Loucy (cell line): ENCODE data around the gene MYH10.

Experiments
- H2AFZ ChIP-seq: fragments of 200-600 bp; sonication (generic); 2 replicates; pipeline ENCODE4 v1.6.0; 2016; ENCODE audit warnings: antibody characterized with exemption, mild to moderate bottlenecking, low read length, moderate library complexity
- H3F3A ChIP-seq: fragments of 200-600 bp; 2 replicates; pipeline ENCODE4 v1.6.0; 2016; ENCODE audit warnings: antibody characterized with exemption, low read depth, mild to moderate bottlenecking
- H3K27me3 ChIP-seq: fragments of 200-600 bp; sonication (generic); 2 replicates; pipeline ENCODE4 v1.6.1; 2014; ENCODE audit warnings: low read length, mild to moderate bottlenecking; ENCODE audit not compliant: insufficient read depth, poor library complexity, severe bottlenecking
- H3K36me3 ChIP-seq: fragments of 200-600 bp; sonication (generic); 2 replicates; pipeline ENCODE4 v1.6.1; 2016; ENCODE audit warnings: low read length; ENCODE audit not compliant: insufficient read depth
- H3K4me1 ChIP-seq: fragments of 200-600 bp; sonication (generic); 2 replicates; pipeline ENCODE4 v1.5.1; 2014; ENCODE audit warnings: low read length, mild to moderate bottlenecking; ENCODE audit not compliant: insufficient read depth, poor library complexity, severe bottlenecking
- H3K4me2 ChIP-seq: fragments of 200-600 bp; sonication (generic); 2 replicates; pipeline ENCODE4 v1.6.0; 2014; ENCODE audit warnings: antibody characterized with exemption, low read length, low read depth, mild to moderate bottlenecking; ENCODE audit not compliant: poor library complexity, severe bottlenecking
- H3K4me3 ChIP-seq: fragments of 200-600 bp; sonication (generic); 2 replicates; pipeline ENCODE4 v1.5.1; 2014; ENCODE audit warnings: low read length, mild to moderate bottlenecking, mixed read lengths; ENCODE audit not compliant: poor library complexity, severe bottlenecking
- H3K79me2 ChIP-seq: fragments of 200-600 bp; sonication (generic); 2 replicates; pipeline ENCODE4 v1.6.1; 2014; ENCODE audit warnings: low read length; ENCODE audit not compliant: insufficient read depth
- H3K9ac ChIP-seq: fragments of 200-600 bp; sonication (generic); 2 replicates; pipeline ENCODE4 v1.6.0; 2014; ENCODE audit warnings: mild to moderate bottlenecking, low read depth, low read length, moderate library complexity; ENCODE audit not compliant: poor library complexity, severe bottlenecking
- H3K9me2 ChIP-seq: fragments of 200-600 bp; sonication (generic); replicated peaks from 2 replicates; pipeline ENCODE4 v1.6.1; 2016; ENCODE audit warnings: low read depth, low read length, mixed read lengths
- H3K9me3 ChIP-seq: fragments of 200-600 bp; sonication (generic); 2 replicates; pipeline ENCODE4 v1.6.1; 2014; ENCODE audit warnings: mild to moderate bottlenecking, antibody characterized with exemption, low read length, low read depth; ENCODE audit not compliant: insufficient read depth
- H4K20me1 ChIP-seq: fragments of 200-600 bp; sonication (generic); 2 replicates; pipeline ENCODE4 v1.6.0; 2014; ENCODE audit warnings: antibody characterized with exemption, low read length, mild to moderate bottlenecking; ENCODE audit not compliant: insufficient read depth, poor library complexity, severe bottlenecking
- EZH2phosphoT487 ChIP-seq: fragments of 200-600 bp; IDR thresholded peaks from 2 replicates; pipeline ENCODE4 v1.6.1; 2018; ENCODE audit warnings: antibody characterized with exemption, mild to moderate bottlenecking, moderate library complexity, borderline replicate concordance
- TF ChIP-seq, protein P1 (sequence below): fragments of 200-600 bp; sonication (generic); conservative IDR thresholded peaks from 2 replicates; pipeline ENCODE4 v1.5.1; 2014; ENCODE audit warnings: mild to moderate bottlenecking, antibody characterized with exemption, low read length

MYH10 gene

DNA sequence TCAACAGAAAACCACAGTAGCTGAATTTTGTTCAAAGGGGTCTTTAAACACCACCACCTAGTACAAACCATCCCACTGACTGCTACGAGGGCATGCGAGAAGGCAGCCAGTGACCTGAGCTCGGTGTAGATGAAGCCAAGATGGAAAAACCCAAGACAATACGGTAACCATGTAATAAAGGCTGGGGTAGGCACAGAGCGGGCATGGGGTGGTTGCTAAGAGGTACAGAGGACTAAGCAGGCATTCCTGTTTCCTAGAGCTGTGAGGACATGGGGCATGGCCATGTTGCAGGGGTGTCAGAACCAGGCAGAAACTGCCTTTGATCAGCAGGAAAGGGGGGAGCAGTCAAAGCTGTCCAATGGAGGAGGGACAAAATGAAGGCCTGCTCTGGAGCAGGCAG lies 142.8 kb downstream of the MYH10 start:
- peaks cover 92% of the 10 kb centered on the region for H3K36me3 ChIP-seq

DNA sequence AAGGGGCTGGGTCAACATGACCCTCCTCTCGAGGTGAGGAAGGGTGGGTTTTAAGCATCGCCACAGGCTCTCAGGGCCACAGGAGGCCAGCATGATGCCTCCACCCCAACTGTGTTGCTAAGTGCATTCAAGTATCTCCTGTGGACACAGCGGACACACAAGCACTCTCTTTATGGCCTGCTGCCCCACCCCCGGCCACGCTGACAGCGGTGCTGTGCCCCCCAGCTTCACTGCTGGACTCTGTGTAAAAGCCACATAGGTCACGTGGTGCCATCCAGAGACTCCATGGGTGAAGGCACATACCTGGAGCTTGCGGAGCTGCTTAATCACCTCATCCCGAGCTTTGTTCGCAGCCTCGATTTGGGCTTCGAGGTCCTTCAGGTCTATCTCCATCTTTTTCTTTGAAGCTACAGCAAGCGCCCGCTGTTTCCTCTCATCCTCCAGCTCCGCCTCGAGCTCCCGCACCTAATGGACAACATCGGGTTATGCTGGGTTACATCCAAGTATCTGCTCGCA lies 143.3 kb downstream of the MYH10 start:
- Histone ChIP-seq H3F3A (no peaks in the 10 kb centered on the region), H3K79me2 (no peaks in the 10 kb centered on the region), H3K9me3 (no peaks in the 10 kb centered on the region)

More for the DNA sequence above, 142.8 kb downstream of the MYH10 start:
- Histone ChIP-seq H4K20me1 (no peaks in the 10 kb centered on the region), H3K4me3 (no peak overlapping the region), H3K79me2 (no peaks in the 10 kb centered on the region), H3K9me2 (no peaks in the 10 kb centered on the region), H3K9ac (no peak overlapping the region), H3K4me1 (no peaks in the 10 kb centered on the region), H3K9me3 (no peaks in the 10 kb centered on the region), H3K4me2 (no peak overlapping the region), H3F3A (no peaks in the 10 kb centered on the region), H2AFZ (no peak overlapping the region), H3K27me3 (no peaks in the 10 kb centered on the region)
- TF ChIP-seq EZH2phosphoT487, result no peak
- TF ChIP-seq, protein P1, sequence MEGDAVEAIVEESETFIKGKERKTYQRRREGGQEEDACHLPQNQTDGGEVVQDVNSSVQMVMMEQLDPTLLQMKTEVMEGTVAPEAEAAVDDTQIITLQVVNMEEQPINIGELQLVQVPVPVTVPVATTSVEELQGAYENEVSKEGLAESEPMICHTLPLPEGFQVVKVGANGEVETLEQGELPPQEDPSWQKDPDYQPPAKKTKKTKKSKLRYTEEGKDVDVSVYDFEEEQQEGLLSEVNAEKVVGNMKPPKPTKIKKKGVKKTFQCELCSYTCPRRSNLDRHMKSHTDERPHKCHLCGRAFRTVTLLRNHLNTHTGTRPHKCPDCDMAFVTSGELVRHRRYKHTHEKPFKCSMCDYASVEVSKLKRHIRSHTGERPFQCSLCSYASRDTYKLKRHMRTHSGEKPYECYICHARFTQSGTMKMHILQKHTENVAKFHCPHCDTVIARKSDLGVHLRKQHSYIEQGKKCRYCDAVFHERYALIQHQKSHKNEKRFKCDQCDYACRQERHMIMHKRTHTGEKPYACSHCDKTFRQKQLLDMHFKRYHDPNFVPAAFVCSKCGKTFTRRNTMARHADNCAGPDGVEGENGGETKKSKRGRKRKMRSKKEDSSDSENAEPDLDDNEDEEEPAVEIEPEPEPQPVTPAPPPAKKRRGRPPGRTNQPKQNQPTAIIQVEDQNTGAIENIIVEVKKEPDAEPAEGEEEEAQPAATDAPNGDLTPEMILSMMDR, result no peak

DNA sequence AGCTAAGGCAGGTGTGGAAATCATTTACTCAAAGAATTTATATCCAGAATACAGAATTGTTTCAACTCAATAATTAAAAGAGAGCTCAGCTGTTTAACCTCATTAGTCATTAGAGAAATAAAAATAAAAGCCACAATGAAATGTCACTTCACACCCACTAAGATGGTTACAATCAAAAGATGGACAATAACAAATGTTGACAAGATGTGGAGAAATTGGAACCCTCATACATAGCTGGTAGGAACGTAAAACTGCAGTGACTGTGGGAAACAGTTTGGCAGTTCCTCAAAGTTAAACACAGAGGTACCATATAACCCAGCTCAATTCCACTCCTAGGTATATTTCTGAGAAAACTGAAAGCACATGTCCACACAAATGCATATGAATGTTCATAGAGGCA lies 145.0 kb downstream of the MYH10 start:
- Histone ChIP-seq H4K20me1 (no peaks in the 10 kb centered on the region), H2AFZ (no peak overlapping the region), H3K27me3 (no peaks in the 10 kb centered on the region), H3K4me3 (no peak overlapping the region), H3K79me2 (no peaks in the 10 kb centered on the region), H3F3A (no peaks in the 10 kb centered on the region), H3K4me1 (no peaks in the 10 kb centered on the region), H3K4me2 (no peak overlapping the region), H3K9me2 (no peaks in the 10 kb centered on the region), H3K36me3 (peaks cover 92% of the 10 kb centered on the region), H3K9me3 (no peaks in the 10 kb centered on the region), H3K9ac (no peak overlapping the region)
- no peak for TF ChIP-seq EZH2phosphoT487
- TF ChIP-seq, protein P1, result no peak

More for the DNA sequence above, 143.3 kb downstream of the MYH10 start:
- no peaks in the 10 kb centered on the region for H3K9me2 ChIP-seq
- H3K36me3 ChIP-seq, result peaks cover 92% of the 10 kb centered on the region
- no peaks in the 10 kb centered on the region for H3K27me3 ChIP-seq
- H2AFZ ChIP-seq, result no peak overlapping the region
- H3K4me3 ChIP-seq, result no peak overlapping the region
- H4K20me1 ChIP-seq, result no peaks in the 10 kb centered on the region
- no peaks in the 10 kb centered on the region for H3K4me1 ChIP-seq
- no peak overlapping the region for H3K9ac ChIP-seq
- no peak for TF ChIP-seq EZH2phosphoT487
- TF ChIP-seq, protein P1, result no peak
- no peak overlapping the region for H3K4me2 ChIP-seq
